Duodenal mucosa (tissue), 2 donors: ENCODE data around the gene PTPRF.

Source experiments
- H3K27ac ChIP-seq: one replicate; pipeline ENCODE4 v1.7.0; 2013; ENCODE audit warnings: low read depth, low read length
- H3K27me3 ChIP-seq, 2 donors: one replicate each; pipeline ENCODE4 v1.7.0; 2013; ENCODE audit warnings: low read length in 2 of 2, control low read depth in 1 of 2; ENCODE audit not compliant: insufficient read depth in 2 of 2, control insufficient read depth in 1 of 2
- H3K36me3 ChIP-seq, 2 donors: one replicate each; pipeline ENCODE4 v1.7.0; 2013; ENCODE audit warnings: low read length in 2 of 2, control low read depth in 1 of 2; ENCODE audit not compliant: insufficient read depth in 2 of 2, control insufficient read depth in 1 of 2
- H3K4me1 ChIP-seq, 2 donors: one replicate each; pipeline ENCODE4 v1.7.0; 2013; ENCODE audit warnings: low read length in 2 of 2, control low read depth in 1 of 2; ENCODE audit not compliant: insufficient read depth in 2 of 2, control insufficient read depth in 1 of 2
- H3K4me3 ChIP-seq, 2 donors: one replicate each; pipeline ENCODE4 v1.7.0; 2013; ENCODE audit warnings: low read length in 2 of 2, low read depth in 1 of 2
- H3K9ac ChIP-seq, 2 donors: one replicate each; pipeline ENCODE4 v1.7.0; 2013; ENCODE audit warnings: low read length in 2 of 2, low read depth in 1 of 2
- H3K9me3 ChIP-seq, 2 donors: one replicate each; pipeline ENCODE4 v1.7.0; 2013; ENCODE audit warnings: low read length in 2 of 2, control low read depth in 1 of 2; ENCODE audit not compliant: control insufficient read depth in 1 of 2

PTPRF gene

GRCh38 chr1:43536196-43536863, 5.6 kb downstream of the PTPRF start:
- H3K9ac ChIP-seq, result peak overlapping the region in 1 of 2 donors; percentile 13
- H3K9me3 ChIP-seq, result no peaks in the 10 kb centered on the region
- H3K27me3 ChIP-seq, result no peaks in the 10 kb centered on the region
- H3K4me3 ChIP-seq, result no peak overlapping the region
- peaks cover 14 to 15% of the 10 kb centered on the region in 2 donors for H3K36me3 ChIP-seq
- no peak overlapping the region for H3K27ac ChIP-seq
- peaks cover 72 to 76% of the 10 kb centered on the region in 2 donors for H3K4me1 ChIP-seq

GRCh38 chr1:43536864-43537358, 6.2 kb downstream of the PTPRF start:
- Histone ChIP-seq H3K9me3 (no peaks in the 10 kb centered on the region), H3K4me3 (peak overlapping the region in 1 of 2 donors; percentile 8), H3K27me3 (no peaks in the 10 kb centered on the region), H3K4me1 (peaks cover 78 to 81% of the 10 kb centered on the region in 2 donors), H3K27ac (peak overlapping the region; percentile 28), H3K9ac (peak overlapping the region; percentile 1 to 28), H3K36me3 (peaks cover 14 to 15% of the 10 kb centered on the region in 2 donors)

- peaks cover 83 to 84% of the 10 kb centered on the region in 2 donors for H3K4me1 ChIP-seq
- no peaks in the 10 kb centered on the region for H3K9me3 ChIP-seq
- H3K27me3 ChIP-seq, result no peaks in the 10 kb centered on the region
- H3K4me3 ChIP-seq, result peak overlapping the region in 1 of 2 donors; percentile 8
- peak overlapping the region; percentile 28 for H3K27ac ChIP-seq
- H3K36me3 ChIP-seq, result peaks cover 14 to 15% of the 10 kb centered on the region in 2 donors
- H3K9ac ChIP-seq, result peak overlapping the region; percentile 28 to 48
Observed at GRCh38 chr1:43537423-43538142, 6.9 kb downstream of the PTPRF start.

- H3K27me3 ChIP-seq, result no peaks in the 10 kb centered on the region
- peaks cover 14 to 19% of the 10 kb centered on the region in 2 donors for H3K36me3 ChIP-seq
- H3K27ac ChIP-seq, result no peak overlapping the region
- no peak overlapping the region for H3K9ac ChIP-seq
- no peaks in the 10 kb centered on the region for H3K9me3 ChIP-seq
- H3K4me3 ChIP-seq, result no peak overlapping the region
- H3K4me1 ChIP-seq, result peaks cover 83 to 87% of the 10 kb centered on the region in 2 donors
Observed at GRCh38 chr1:43538143-43538487, 7.4 kb downstream of the PTPRF start.

GRCh38 chr1:43538969-43539368, 8.3 kb downstream of the PTPRF start:
- Histone ChIP-seq H3K9ac (no peak overlapping the region), H3K27ac (no peak overlapping the region), H3K4me3 (no peak overlapping the region), H3K36me3 (peaks cover 14 to 19% of the 10 kb centered on the region in 2 donors), H3K4me1 (peaks cover 84 to 88% of the 10 kb centered on the region in 2 donors), H3K27me3 (no peaks in the 10 kb centered on the region), H3K9me3 (no peaks in the 10 kb centered on the region)

GRCh38 chr1:43539726-43540434, 9.2 kb downstream of the PTPRF start:
- Histone ChIP-seq H3K4me3 (no peak overlapping the region), H3K4me1 (peaks cover 86 to 88% of the 10 kb centered on the region in 2 donors), H3K27ac (no peak overlapping the region), H3K36me3 (peaks cover 14 to 19% of the 10 kb centered on the region in 2 donors), H3K9me3 (no peaks in the 10 kb centered on the region), H3K9ac (no peak overlapping the region), H3K27me3 (no peaks in the 10 kb centered on the region)

- peak overlapping the region; percentile 34 for H3K27ac ChIP-seq
- peaks cover 18 to 19% of the 10 kb centered on the region in 2 donors for H3K36me3 ChIP-seq
Observed at GRCh38 chr1:43540653-43541071, 10.0 kb downstream of the PTPRF start.

GRCh38 chr1:43541141-43541540, 10.5 kb downstream of the PTPRF start:
- Histone ChIP-seq H3K4me1 (peaks cover 85% of the 10 kb centered on the region in 2 donors), H3K9me3 (no peaks in the 10 kb centered on the region), H3K27me3 (no peaks in the 10 kb centered on the region), H3K4me3 (no peak overlapping the region), H3K36me3 (peaks cover 18 to 19% of the 10 kb centered on the region in 2 donors), H3K27ac (peak overlapping the region; percentile 34), H3K9ac (peak overlapping the region in 1 of 2 donors; percentile 42)

More at GRCh38 chr1:43540653-43541071, 10.0 kb downstream of the PTPRF start:
- no peak overlapping the region for H3K9ac ChIP-seq
- no peaks in the 10 kb centered on the region for H3K27me3 ChIP-seq
- H3K4me3 ChIP-seq, result no peak overlapping the region
- H3K9me3 ChIP-seq, result no peaks in the 10 kb centered on the region
- H3K4me1 ChIP-seq, result peaks cover 87 to 89% of the 10 kb centered on the region in 2 donors

GRCh38 chr1:43541721-43542401, 11.2 kb downstream of the PTPRF start:
- peaks cover 84 to 85% of the 10 kb centered on the region in 2 donors for H3K4me1 ChIP-seq
- H3K27me3 ChIP-seq, result no peaks in the 10 kb centered on the region
- H3K9ac ChIP-seq, result peak overlapping the region; percentile 42 to 49

More at GRCh38 chr1:43541721-43542401, 11.2 kb downstream of the PTPRF start:
- H3K4me3 ChIP-seq, result no peak overlapping the region
- H3K36me3 ChIP-seq, result peaks cover 18 to 19% of the 10 kb centered on the region in 2 donors
- H3K9me3 ChIP-seq, result no peaks in the 10 kb centered on the region
- peak overlapping the region; percentile 63 for H3K27ac ChIP-seq
